Measurements from ENCODE around the gene IFNB1.

Gene IFNB1

GRCh38 chr9:21060919-21061561 is 16.7 kb downstream of the IFNB1 start:
- DNase-seq: no peak

GRCh38 chr9:21056931-21057330 is 20.8 kb downstream of the IFNB1 start:
- DNase-seq: no peak

GRCh38 chr9:21053851-21054250 is 23.9 kb downstream of the IFNB1 start:
- DNase-seq: peak in 1 of 2 donors; percentile 14

GRCh38 chr9:21047281-21047691 is 30.5 kb downstream of the IFNB1 start:
- DNase-seq: no peak

GRCh38 chr9:21043841-21044240 is 33.9 kb downstream of the IFNB1 start:
- DNase-seq: no peak

GRCh38 chr9:21042466-21042865 is 35.3 kb downstream of the IFNB1 start:
- DNase-seq: no peak

GRCh38 chr9:21039302-21039701 is 38.4 kb downstream of the IFNB1 start:
- no peak for DNase-seq

GRCh38 chr9:21037278-21037677 is 40.5 kb downstream of the IFNB1 start:
- DNase-seq: no peak

- DNase-seq: no peak
Measured at GRCh38 chr9:21031808-21032183, 45.9 kb downstream of the IFNB1 start.

- peak; percentile 61 to 65 for DNase-seq
Measured at GRCh38 chr9:21031091-21031807, 46.5 kb downstream of the IFNB1 start, which contains the start of gene HACD4. TSS of gene HACD4 (minus strand) at chr9:21031640. CDS start at chr9:21031590, 50 bp downstream.

GRCh38 chr9:21030389-21031035 is 47.2 kb downstream of the IFNB1 start:
- DNase-seq: peak; percentile 76 to 84

GRCh38 chr9:21029661-21030060 is 48.1 kb downstream of the IFNB1 start:
- no peak for DNase-seq

- DNase-seq: peak; percentile 73 to 74
Measured at GRCh38 chr9:21028466-21028865, 49.3 kb downstream of the IFNB1 start.

GRCh38 chr9:21027295-21027694 is 50.4 kb downstream of the IFNB1 start:
- no peak for DNase-seq

All from inflammatory macrophage (primary cell).